BJ (cell line): ENCODE measurements around the gene HP. TPM values are rescaled to one million over a fixed set of nuclear protein-coding genes. Genes with fewer than 3 reads are reported as not detected.

Experiments
- CTCF ChIA-PET: fragments of 350-600 bp; formaldehyde crosslinking; extraction: SDS; loops from one replicate; lab custom pipeline; 2021; ENCODE audit warnings: antibody characterized with exemption, inconsistent platforms; lab: Yijun Ruan, JAX
- POLR2A ChIA-PET: fragments of 300-600 bp; sonication (Branson Sonifier 250); formaldehyde crosslinking; extraction: SDS; loops from one replicate; lab custom pipeline; 2021; ENCODE audit warnings: antibody characterized with exemption; lab: Charles Lee
- DNase-seq: peaks from one replicate; pipeline ENCODE4 v3.0.0-alpha.2; 2011; ENCODE audit warnings: low read depth
- H3K27me3 ChIP-seq: 2 replicates; pipeline ENCODE4 v1.6.0; 2011; ENCODE audit warnings: low read length; ENCODE audit not compliant: control insufficient read depth, insufficient read depth
- H3K36me3 ChIP-seq: 2 replicates; pipeline ENCODE4 v1.5.1; 2011; ENCODE audit warnings: low read length; ENCODE audit not compliant: control insufficient read depth, insufficient read depth
- H3K4me3 ChIP-seq: 2 replicates; pipeline ENCODE4 v1.5.1; 2011; ENCODE audit warnings: low read depth, mild to moderate bottlenecking, control low read depth, low read length
- CTCF ChIP-seq: IDR thresholded peaks from 2 replicates; pipeline ENCODE4 v1.5.1; 2011; ENCODE audit warnings: low read depth, mild to moderate bottlenecking, control low read depth, inconsistent platforms, low read length, moderate library complexity; ENCODE audit not compliant: insufficient read depth
- polyA plus RNA-seq: library from polyadenylated mRNA; depleted of rRNA; stranded (reverse); fragments of >200 nt; gene quantifications from 2 replicates; pipeline ENCODE4 v1.2.3, GENCODE V29; 2011

The HP gene
- polyA plus RNA-seq, 1 experiment: not detected

GRCh38 chr16:72013389-72013788, 40.9 kb upstream of the HP start:
- POLR2A ChIA-PET: no interaction called here
- Histone ChIP-seq H3K4me3 (no peak overlapping the region), H3K36me3 (peaks cover 4% of the 10 kb centered on the region; the same call in 1 of the 2 replicates), H3K27me3 (no peaks in the 10 kb centered on the region)
- CTCF ChIA-PET: no interaction called here
- TF ChIP-seq CTCF: no peak
- DNase-seq: no peak

GRCh38 chr16:72013888-72014581, 40.3 kb upstream of the HP start:
- CTCF ChIA-PET: interaction anchor here (0.8 to 1.4 kb wide), 2 partner anchors 8 to 73 kb away, joined by 3 read pairs; no protein-coding TSS in a partner anchor
- Histone ChIP-seq H3K4me3 (no peak overlapping the region), H3K36me3 (peaks cover 4% of the 10 kb centered on the region; the same call in 1 of the 2 replicates), H3K27me3 (no peaks in the 10 kb centered on the region)
- POLR2A ChIA-PET: no interaction called here
- TF ChIP-seq CTCF: no peak
- DNase-seq: no peak

GRCh38 chr16:72014675-72015074, 39.6 kb upstream of the HP start:
- POLR2A ChIA-PET: no interaction called here
- CTCF ChIA-PET: interaction anchor here (0.8 to 1.4 kb wide), 2 partner anchors 9 to 72 kb away, joined by 3 read pairs; no protein-coding TSS in a partner anchor
- no peak for DNase-seq
- Histone ChIP-seq H3K36me3 (peaks cover 4% of the 10 kb centered on the region; the same call in 1 of the 2 replicates), H3K4me3 (no peak overlapping the region), H3K27me3 (no peaks in the 10 kb centered on the region)
- no peak for TF ChIP-seq CTCF

- POLR2A ChIA-PET: no interaction called here
- DNase-seq: no peak
- CTCF ChIA-PET: interaction anchor here (1.4 kb wide), 1 partner anchor 9 kb away, joined by 3 read pairs; no protein-coding TSS in a partner anchor
These were observed 39.2 kb upstream of the HP start for GRCh38 chr16:72015124-72015523.

GRCh38 chr16:72018470-72018869, 35.8 kb upstream of the HP start:
- POLR2A ChIA-PET: no interaction called here
- CTCF ChIA-PET: interaction anchor here (0.6 kb wide), 1 partner anchor 28 kb away, joined by 3 read pairs; no protein-coding TSS in a partner anchor
- TF ChIP-seq CTCF: no peak
- no peak for DNase-seq
- H3K27me3 ChIP-seq: no peaks in the 10 kb centered on the region
- no peak overlapping the region for H3K4me3 ChIP-seq
- H3K36me3 ChIP-seq: peaks cover 2% of the 10 kb centered on the region; the same call in 1 of the 2 replicates

More at GRCh38 chr16:72015124-72015523, 39.2 kb upstream of the HP start:
- Histone ChIP-seq H3K36me3 (peaks cover 4% of the 10 kb centered on the region; the same call in 1 of the 2 replicates), H3K4me3 (no peak overlapping the region), H3K27me3 (no peaks in the 10 kb centered on the region)
- TF ChIP-seq CTCF: no peak
